ENCODE results near the gene STK36. TPM values are rescaled to one million over a fixed set of nuclear protein-coding genes. Genes with fewer than 3 reads are reported as not detected.
A peak's percentile ranks its signal among the peaks of the same experiment; 100 is the strongest.
"Not testable (repeated sequence)": the region's sequence is repeated elsewhere in the genome, so short reads cannot be mapped to it uniquely, and the experiment has no call there.

STK36 gene
- total RNA-seq, 1 donor from 2014 or later = 29.2 TPM

DNA sequence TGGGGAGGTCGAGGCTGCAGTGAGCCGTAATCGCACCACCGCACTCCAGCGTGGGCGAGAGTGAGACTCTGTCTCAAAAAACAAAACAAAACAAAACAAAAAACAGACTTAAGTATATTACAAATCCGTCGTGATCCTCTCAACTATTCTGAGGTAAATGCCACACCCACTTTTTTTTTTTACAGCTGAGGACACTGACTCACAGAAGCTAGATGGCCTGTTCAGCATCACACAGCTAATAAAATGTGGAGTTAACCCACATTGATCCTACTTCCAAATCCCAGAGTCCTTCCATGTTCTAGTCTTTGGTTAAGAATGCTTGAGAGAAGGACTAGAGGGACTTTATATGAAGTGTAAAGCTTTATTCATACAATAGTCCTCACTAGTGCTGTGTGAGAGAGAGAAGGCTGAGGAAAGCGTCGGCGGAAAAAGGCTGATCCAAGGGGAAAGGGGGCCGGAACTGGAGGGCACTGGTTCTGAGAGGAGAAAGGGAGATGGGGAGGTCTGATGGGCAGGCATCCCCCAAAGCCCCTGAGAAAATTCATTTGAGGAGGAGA is 711 bp upstream of the STK36 start:
- Mint-ChIP-seq H3K27me3 (no peaks in the 10 kb centered on the region), H3K36me3 (ENCODE audit: low read depth) (peaks cover 31% of the 10 kb centered on the region), H3K4me3 (peak overlapping the region; percentile 99), H3K4me1 (peaks cover 21% of the 10 kb centered on the region), H3K9me3 (no peaks in the 10 kb centered on the region), H3K27ac (peak overlapping the region; percentile 97)
- intact Hi-C loops (cut with micrococcal nuclease) = loop anchor here (5.0 kb wide), 3 partner anchors 176 to 716 kb away; partner anchors contain the start of genes ARPC2 and DNPEP
- TF ChIP-seq, protein P1, sequence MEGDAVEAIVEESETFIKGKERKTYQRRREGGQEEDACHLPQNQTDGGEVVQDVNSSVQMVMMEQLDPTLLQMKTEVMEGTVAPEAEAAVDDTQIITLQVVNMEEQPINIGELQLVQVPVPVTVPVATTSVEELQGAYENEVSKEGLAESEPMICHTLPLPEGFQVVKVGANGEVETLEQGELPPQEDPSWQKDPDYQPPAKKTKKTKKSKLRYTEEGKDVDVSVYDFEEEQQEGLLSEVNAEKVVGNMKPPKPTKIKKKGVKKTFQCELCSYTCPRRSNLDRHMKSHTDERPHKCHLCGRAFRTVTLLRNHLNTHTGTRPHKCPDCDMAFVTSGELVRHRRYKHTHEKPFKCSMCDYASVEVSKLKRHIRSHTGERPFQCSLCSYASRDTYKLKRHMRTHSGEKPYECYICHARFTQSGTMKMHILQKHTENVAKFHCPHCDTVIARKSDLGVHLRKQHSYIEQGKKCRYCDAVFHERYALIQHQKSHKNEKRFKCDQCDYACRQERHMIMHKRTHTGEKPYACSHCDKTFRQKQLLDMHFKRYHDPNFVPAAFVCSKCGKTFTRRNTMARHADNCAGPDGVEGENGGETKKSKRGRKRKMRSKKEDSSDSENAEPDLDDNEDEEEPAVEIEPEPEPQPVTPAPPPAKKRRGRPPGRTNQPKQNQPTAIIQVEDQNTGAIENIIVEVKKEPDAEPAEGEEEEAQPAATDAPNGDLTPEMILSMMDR (IDR thresholded peaks at IDR 0.05) = no peak
- CTCF ChIA-PET = interaction anchor here (0.9 to 1.3 kb wide), 2 partner anchors 12 to 43 kb away, joined by 3 to 10 read pairs; partner anchors contain the start of genes BCS1L and ZNF142
- ATAC-seq (ENCODE audit: low read depth) = no peak
- POLR2A ChIA-PET = interaction anchor here (0.5 to 3.1 kb wide), 7 partner anchors 12 to 526 kb away, joined by 3 to 61 read pairs (median 4); partner anchors contain the start of genes BCS1L, CNPPD1, TTLL4 and ZNF142
- no peak for DNase-seq

DNA sequence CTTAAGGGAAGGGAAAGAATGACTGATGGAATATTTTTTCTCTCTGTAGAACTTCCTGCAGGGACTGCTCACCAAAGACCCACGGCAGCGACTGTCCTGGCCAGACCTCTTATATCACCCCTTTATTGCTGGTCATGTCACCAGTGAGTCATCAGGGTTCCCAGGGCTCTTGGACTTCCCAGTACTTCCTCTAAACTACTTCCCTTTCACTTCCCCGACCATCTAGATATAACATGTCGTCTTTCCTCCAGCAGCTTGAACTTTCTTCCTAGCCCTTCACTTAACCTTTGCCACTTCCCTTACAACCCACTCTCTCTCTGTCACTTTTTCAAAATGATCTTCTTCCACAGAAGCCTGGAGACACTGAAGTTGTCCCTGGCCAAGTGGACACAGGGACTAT is 7.2 kb downstream of the STK36 start:
- intact Hi-C loops (cut with micrococcal nuclease) = no loop called here
- CTCF ChIA-PET = no interaction called here
- TF ChIP-seq, protein P1 (IDR thresholded peaks at IDR 0.05) = no peak
- Mint-ChIP-seq H3K27me3 (no peaks in the 10 kb centered on the region), H3K4me3 (no peak overlapping the region), H3K4me1 (no peaks in the 10 kb centered on the region), H3K9me3 (no peaks in the 10 kb centered on the region), H3K36me3 (ENCODE audit: low read depth) (peaks cover 7% of the 10 kb centered on the region), H3K27ac (no peak overlapping the region)
- DNase-seq (no peak), ATAC-seq (ENCODE audit: low read depth) (no peak)
- POLR2A ChIA-PET = no interaction called here

DNA sequence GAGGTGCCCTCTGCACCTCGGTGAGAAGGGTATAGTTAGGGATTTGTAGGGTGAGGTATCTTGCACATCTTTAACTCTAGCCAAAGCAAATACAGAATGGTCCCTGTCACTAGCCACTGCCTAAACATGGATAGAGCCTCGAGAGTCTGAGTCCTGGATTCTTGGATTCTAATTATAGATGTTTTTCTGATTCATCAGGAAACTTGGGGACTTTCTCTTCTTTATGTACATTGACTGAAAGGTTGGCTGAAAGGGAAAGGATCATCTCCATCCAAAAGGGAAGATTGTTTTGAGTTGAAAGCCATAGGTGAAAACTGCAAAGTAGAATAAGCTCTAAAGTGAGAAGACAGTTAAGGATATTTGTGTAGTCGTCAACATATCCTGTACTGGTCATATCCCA is 8.2 kb downstream of the STK36 start:
- intact Hi-C loops (cut with micrococcal nuclease) = no loop called here
- Mint-ChIP-seq H3K27ac (no peak overlapping the region), H3K9me3 (no peaks in the 10 kb centered on the region), H3K4me3 (no peak overlapping the region), H3K4me1 (no peaks in the 10 kb centered on the region), H3K36me3 (ENCODE audit: low read depth) (peaks cover 7% of the 10 kb centered on the region), H3K27me3 (no peaks in the 10 kb centered on the region)
- TF ChIP-seq, protein P1 (IDR thresholded peaks at IDR 0.05) = no peak
- POLR2A ChIA-PET = no interaction called here
- CTCF ChIA-PET = no interaction called here
- DNase-seq = no peak
- ATAC-seq (ENCODE audit: low read depth) = no peak

GRCh38 chr2:218687400-218688060 is 15.6 kb downstream of the STK36 start:
- not testable (repeated sequence) for H3K27me3 Mint-ChIP-seq, H3K9me3 Mint-ChIP-seq, DNase-seq, H3K4me3 Mint-ChIP-seq, H3K27ac Mint-ChIP-seq, H3K4me1 Mint-ChIP-seq
- peak; percentile 56 for ATAC-seq (ENCODE audit: low read depth)
- ChIA-PET CTCF (interaction anchor here (0.7 to 1.8 kb wide), 6 partner anchors 10 to 281 kb away, joined by 3 to 10 read pairs (median 4); partner anchors contain the start of genes BCS1L and ZNF142), POLR2A (interaction anchor here (0.6 kb wide), 1 partner anchor 15 kb away, joined by 3 read pairs; the partner anchor contains the start of genes RNF25 and STK36)
- intact Hi-C loops (cut with micrococcal nuclease) = loop anchor here (1.0 kb wide), 1 partner anchor 281 kb away; no protein-coding TSS in a partner anchor
- peaks cover 14% of the 10 kb centered on the region for H3K36me3 Mint-ChIP-seq (ENCODE audit: low read depth)

GRCh38 chr2:218691234-218691633 is 19.3 kb downstream of the STK36 start:
- Mint-ChIP-seq H3K4me1 (no peaks in the 10 kb centered on the region), H3K36me3 (ENCODE audit: low read depth) (peaks cover 26% of the 10 kb centered on the region), H3K4me3 (no peak overlapping the region), H3K27ac (no peak overlapping the region), H3K9me3 (no peaks in the 10 kb centered on the region), H3K27me3 (no peaks in the 10 kb centered on the region)
- intact Hi-C loops (cut with micrococcal nuclease) = no loop called here
- no peak for ATAC-seq (ENCODE audit: low read depth)
- CTCF ChIA-PET = no interaction called here
- no peak for DNase-seq
- POLR2A ChIA-PET = no interaction called here
- TF ChIP-seq, protein P1 (IDR thresholded peaks at IDR 0.05) = no peak
